ENCODE results near the gene PEBP1.

GRCh38 chr12:118148287-118148686, 12.4 kb downstream of the PEBP1 start:
- TF ChIP-seq EZH2 (IDR thresholded peaks at IDR 0.05; ENCODE audit: low read depth), result no peak
- TF ChIP-seq, protein P1, sequence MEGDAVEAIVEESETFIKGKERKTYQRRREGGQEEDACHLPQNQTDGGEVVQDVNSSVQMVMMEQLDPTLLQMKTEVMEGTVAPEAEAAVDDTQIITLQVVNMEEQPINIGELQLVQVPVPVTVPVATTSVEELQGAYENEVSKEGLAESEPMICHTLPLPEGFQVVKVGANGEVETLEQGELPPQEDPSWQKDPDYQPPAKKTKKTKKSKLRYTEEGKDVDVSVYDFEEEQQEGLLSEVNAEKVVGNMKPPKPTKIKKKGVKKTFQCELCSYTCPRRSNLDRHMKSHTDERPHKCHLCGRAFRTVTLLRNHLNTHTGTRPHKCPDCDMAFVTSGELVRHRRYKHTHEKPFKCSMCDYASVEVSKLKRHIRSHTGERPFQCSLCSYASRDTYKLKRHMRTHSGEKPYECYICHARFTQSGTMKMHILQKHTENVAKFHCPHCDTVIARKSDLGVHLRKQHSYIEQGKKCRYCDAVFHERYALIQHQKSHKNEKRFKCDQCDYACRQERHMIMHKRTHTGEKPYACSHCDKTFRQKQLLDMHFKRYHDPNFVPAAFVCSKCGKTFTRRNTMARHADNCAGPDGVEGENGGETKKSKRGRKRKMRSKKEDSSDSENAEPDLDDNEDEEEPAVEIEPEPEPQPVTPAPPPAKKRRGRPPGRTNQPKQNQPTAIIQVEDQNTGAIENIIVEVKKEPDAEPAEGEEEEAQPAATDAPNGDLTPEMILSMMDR (conservative IDR thresholded peaks at IDR 0.05), result no peak

Measured in PC-9 (cell line).